Duodenal mucosa (tissue), 2 donors: ENCODE measurements around the gene GRB2.

Source experiments
- H3K27ac ChIP-seq: one replicate; pipeline ENCODE4 v1.7.0; 2013; ENCODE audit warnings: low read depth, low read length
- H3K27me3 ChIP-seq, 2 donors: one replicate each; pipeline ENCODE4 v1.7.0; 2013; ENCODE audit warnings: low read length in 2 of 2, control low read depth in 1 of 2; ENCODE audit not compliant: insufficient read depth in 2 of 2, control insufficient read depth in 1 of 2
- H3K36me3 ChIP-seq, 2 donors: one replicate each; pipeline ENCODE4 v1.7.0; 2013; ENCODE audit warnings: low read length in 2 of 2, control low read depth in 1 of 2; ENCODE audit not compliant: insufficient read depth in 2 of 2, control insufficient read depth in 1 of 2
- H3K4me1 ChIP-seq, 2 donors: one replicate each; pipeline ENCODE4 v1.7.0; 2013; ENCODE audit warnings: low read length in 2 of 2, control low read depth in 1 of 2; ENCODE audit not compliant: insufficient read depth in 2 of 2, control insufficient read depth in 1 of 2
- H3K4me3 ChIP-seq, 2 donors: one replicate each; pipeline ENCODE4 v1.7.0; 2013; ENCODE audit warnings: low read length in 2 of 2, low read depth in 1 of 2
- H3K9ac ChIP-seq, 2 donors: one replicate each; pipeline ENCODE4 v1.7.0; 2013; ENCODE audit warnings: low read length in 2 of 2, low read depth in 1 of 2
- H3K9me3 ChIP-seq, 2 donors: one replicate each; pipeline ENCODE4 v1.7.0; 2013; ENCODE audit warnings: low read length in 2 of 2, control low read depth in 1 of 2; ENCODE audit not compliant: control insufficient read depth in 1 of 2

Gene GRB2

DNA sequence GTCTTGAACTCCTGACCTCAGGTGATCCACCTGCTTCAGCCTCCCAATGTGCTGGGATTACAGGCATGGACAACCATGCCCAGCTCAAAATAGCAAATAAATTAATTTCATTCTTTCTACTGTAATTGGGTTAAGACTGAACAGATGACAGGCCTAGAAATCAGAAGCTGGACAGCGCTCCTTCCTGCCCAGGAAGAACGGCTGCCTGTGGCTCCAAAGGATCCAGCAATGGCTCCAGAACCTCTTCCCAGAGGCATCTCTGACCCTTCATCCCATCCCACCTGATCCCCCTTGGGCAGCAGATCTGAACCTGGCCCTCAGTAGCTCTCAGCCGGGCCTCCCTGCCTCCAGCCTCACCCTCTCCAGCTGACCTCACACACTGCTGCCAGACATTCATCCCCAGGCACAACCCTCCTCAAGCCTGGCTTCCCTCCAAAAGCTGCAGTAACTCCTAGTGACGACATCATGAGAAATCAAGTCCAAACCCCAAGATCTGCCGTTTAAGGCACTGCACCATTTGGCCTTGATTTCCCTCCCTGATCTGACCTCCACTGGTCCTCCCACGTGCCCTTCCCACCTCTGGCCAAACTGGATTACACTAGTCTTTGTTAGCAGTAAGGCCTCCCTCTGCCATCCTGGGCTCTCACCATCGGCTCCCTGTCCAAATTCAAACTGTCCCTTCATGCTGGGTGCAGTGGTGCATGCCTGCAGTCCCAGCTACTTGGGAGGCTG lies 131.3 kb downstream of the GRB2 start:
- peaks cover 3 to 26% of the 10 kb centered on the region in 2 donors for H3K36me3 ChIP-seq
- no peak overlapping the region for H3K27ac ChIP-seq
- peaks cover 17 to 27% of the 10 kb centered on the region in 2 donors for H3K4me1 ChIP-seq
- no peaks in the 10 kb centered on the region for H3K9me3 ChIP-seq
- no peak overlapping the region for H3K4me3 ChIP-seq
- no peak overlapping the region for H3K9ac ChIP-seq
- H3K27me3 ChIP-seq = no peaks in the 10 kb centered on the region

DNA sequence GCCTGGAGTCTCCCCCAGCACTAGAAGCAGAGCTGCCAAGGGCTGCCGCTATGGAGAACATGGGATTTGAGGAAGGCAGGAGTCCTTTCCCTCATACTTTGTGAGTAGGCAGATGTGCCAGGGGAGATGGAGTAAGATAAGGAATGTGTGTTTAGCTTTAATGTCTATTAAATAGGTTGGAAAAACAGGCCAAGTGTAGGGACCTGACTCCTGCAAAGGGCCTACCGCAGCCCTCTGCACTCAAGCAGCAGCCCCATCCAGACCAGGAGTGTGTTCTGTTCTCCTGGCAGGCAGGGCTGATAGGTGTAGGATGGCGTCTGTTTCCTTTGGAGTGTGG lies 132.7 kb downstream of the GRB2 start:
- Histone ChIP-seq H3K9ac (no peak overlapping the region), H3K27ac (no peak overlapping the region), H3K27me3 (no peaks in the 10 kb centered on the region), H3K4me3 (no peak overlapping the region), H3K36me3 (peaks cover 3 to 23% of the 10 kb centered on the region in 2 donors), H3K4me1 (peaks cover 20 to 32% of the 10 kb centered on the region in 2 donors), H3K9me3 (no peaks in the 10 kb centered on the region)

DNA sequence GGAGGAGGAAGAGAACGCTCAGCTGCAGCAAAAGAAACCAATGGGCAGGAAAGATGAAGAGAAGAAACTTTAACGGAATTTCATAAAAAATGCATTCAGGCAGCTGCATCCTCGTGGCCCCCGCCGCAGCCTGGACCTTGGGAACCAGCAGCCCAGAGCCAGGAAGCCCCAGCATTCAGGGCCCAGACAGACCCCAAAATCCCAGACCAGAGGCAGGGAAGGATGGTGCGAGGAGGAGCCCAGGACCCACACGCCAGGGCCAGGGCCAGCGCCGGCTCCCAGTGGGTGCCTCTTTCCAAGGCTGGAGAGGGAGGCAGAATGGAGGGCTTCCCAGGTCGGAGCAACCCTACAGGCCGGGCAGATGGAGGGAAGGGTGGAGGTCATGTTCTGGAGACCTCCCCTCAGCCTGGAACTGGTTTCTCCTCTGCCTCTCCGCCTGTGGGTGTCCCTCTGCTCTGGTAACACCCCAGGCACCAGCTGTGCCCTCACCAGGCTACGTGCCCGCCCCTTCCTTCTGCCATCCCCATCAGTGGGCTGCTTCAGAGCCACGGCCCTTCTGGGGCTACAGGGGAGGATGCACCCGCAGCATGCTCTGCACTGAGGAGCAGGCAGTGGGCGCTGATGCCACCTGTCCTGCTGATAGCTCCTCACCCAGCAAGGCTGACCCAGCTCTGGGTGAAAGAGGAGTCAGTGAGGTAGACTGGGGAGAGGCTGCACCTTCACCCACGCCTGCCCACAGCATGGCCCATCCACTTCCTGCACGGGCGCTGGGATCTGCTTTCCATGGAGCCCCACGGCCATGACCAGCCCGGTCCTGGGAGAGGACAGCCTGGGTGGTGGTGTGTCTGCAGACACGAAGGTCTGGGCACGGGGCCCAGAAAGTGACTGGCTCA lies 133.3 kb downstream of the GRB2 start:
- H3K4me3 ChIP-seq = peak overlapping the region; percentile 72 to 84
- H3K27me3 ChIP-seq = no peaks in the 10 kb centered on the region
- peaks cover 3 to 22% of the 10 kb centered on the region in 2 donors for H3K36me3 ChIP-seq
- peak overlapping the region; percentile 59 to 81 for H3K9ac ChIP-seq
- H3K9me3 ChIP-seq = no peaks in the 10 kb centered on the region
- H3K4me1 ChIP-seq = peaks cover 26 to 38% of the 10 kb centered on the region in 2 donors
- H3K27ac ChIP-seq = no peak overlapping the region

DNA sequence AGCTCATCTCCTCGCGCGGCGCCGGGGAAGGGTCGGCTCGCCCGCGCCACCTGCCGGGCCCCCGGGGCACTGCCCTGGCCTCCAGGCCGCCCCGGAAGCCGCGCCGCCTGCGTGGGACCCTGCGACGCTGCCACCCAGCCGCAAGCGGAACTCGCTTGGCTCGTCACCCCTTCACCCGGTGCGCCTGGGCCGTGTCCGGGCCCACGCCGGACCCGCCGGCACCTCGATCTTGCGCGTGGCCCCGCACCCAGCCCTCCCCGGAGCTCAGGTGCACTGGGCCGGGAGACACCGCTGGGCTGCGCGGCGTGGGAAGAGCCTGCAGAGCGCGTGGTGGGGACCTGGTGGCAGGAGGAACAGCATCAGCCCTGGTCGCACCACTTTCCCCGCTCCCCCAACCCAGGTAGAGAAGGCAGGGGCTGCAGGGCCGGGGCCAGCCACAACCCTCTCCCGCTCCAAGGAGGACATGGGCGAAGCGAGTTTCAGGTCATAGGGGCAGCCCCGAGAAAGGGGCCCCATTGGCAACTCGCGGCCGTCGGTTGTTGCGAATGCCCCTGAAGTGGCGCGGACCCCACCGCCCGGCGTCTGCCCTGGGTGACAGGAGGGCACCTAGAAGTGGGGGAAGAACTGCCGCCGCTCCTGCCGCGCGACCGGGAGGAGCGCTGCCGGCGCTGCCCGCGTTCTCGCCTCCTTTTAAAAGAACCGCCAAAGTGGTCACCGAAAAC lies 134.1 kb downstream of the GRB2 start:
- no peaks in the 10 kb centered on the region for H3K9me3 ChIP-seq
- peak overlapping the region; percentile 56 for H3K27ac ChIP-seq
- peak overlapping the region; percentile 59 to 81 for H3K9ac ChIP-seq
- H3K4me3 ChIP-seq = peak overlapping the region; percentile 72 to 84
- no peaks in the 10 kb centered on the region for H3K27me3 ChIP-seq
- peaks cover 27 to 38% of the 10 kb centered on the region in 2 donors for H3K4me1 ChIP-seq
- H3K36me3 ChIP-seq = peaks cover 5 to 26% of the 10 kb centered on the region in 2 donors

DNA sequence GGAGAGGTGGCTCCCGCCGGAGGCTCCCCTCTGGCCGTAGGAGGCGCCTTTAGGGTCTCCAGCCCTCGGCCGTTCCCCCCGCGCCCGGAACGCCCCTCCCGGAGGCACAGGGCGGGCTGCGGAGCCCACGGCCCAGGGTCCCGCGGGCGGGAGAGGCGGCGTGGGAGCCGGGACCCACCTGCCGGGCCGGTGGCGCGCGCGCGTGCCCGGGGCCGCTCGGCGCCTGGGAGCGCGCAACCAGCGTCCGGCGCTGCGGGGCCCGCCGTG lies 134.6 kb downstream of the GRB2 start, which contains the start of gene MIF4GD:
MIF4GD (minus strand) TSS at position 266 of the 267 bp plus-strand sequence. CDS start 1,036 bp downstream, outside the sequence.
- Histone ChIP-seq H3K9me3 (no peaks in the 10 kb centered on the region), H3K4me3 (peak within 1 kb of the TSS; percentile 86 to 88), H3K9ac (peak within 1 kb of the TSS; percentile 90 to 96), H3K36me3 (peaks cover 10 to 31% of the 10 kb centered on the region in 2 donors), H3K4me1 (peaks cover 27 to 38% of the 10 kb centered on the region in 2 donors), H3K27ac (peak within 1 kb of the TSS; percentile 80), H3K27me3 (no peaks in the 10 kb centered on the region)

DNA sequence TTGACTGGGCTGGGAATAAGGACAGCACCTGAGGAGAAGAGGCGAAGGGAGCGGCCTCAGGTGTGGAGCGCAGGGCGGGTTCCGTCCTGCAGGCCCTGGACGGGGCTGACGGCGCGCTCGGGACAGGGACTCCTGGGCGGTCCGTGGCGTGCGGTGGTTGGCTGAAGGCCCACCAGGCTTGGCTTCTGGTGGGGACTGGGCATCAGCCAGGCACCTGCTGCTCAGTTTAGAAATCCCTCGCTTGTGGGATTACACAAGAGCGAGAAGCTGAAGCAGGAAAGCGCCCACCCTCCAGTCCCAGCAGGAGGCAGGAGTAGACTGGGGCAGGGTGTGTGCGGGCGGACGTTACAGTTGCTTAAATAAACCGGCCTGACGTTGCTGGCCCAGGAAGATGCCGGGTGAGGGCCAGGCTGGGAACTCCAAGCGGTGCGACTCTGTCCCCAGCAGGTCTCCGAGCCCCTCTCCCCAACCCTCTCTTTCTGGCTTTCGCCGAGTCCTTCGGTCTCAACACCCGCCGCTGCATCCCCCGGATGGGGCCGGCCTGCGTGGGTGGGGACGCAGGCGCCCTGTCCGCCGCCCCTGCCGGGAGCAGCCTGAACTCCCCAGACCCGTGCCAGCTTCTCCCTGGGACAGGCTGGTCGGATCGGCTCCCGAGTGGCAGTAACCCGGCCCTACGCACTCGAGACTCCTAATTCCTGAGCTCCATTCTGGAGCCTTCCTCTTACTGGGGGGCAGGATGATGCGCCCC lies 135.1 kb downstream of the GRB2 start:
- Histone ChIP-seq H3K36me3 (peaks cover 15 to 36% of the 10 kb centered on the region in 2 donors), H3K4me3 (peak overlapping the region; percentile 86 to 88), H3K9me3 (no peaks in the 10 kb centered on the region), H3K9ac (peak overlapping the region; percentile 90 to 96), H3K27me3 (no peaks in the 10 kb centered on the region), H3K27ac (peak overlapping the region; percentile 80), H3K4me1 (peaks cover 27 to 38% of the 10 kb centered on the region in 2 donors)

DNA sequence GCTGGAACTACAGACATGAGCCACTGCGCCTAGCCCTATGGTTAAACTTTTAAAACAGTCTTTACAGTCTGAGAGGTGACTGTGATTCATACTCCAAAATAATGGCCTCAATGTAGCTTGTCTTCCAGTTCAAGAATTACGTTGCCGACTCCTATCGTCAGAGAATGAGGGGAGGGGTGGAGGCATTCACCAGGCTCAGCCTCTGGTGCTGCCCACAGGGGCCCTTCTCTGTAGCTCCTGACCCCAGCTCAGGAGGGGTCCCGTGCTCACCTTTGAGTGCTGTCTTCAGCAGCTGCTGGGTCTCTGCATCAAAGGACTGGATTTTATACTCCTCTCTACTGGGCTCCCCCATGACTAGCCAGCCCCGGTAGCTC lies 135.6 kb downstream of the GRB2 start:
- Histone ChIP-seq H3K27me3 (no peaks in the 10 kb centered on the region), H3K4me1 (peaks cover 27 to 38% of the 10 kb centered on the region in 2 donors), H3K4me3 (peak overlapping the region; percentile 86 to 88), H3K9ac (peak overlapping the region; percentile 90 to 96), H3K9me3 (no peaks in the 10 kb centered on the region), H3K27ac (peak overlapping the region; percentile 80), H3K36me3 (peaks cover 16 to 40% of the 10 kb centered on the region in 2 donors)
